GM12878 (cell line): ENCODE results near the gene PATZ1. TPM values are rescaled to one million over a fixed set of nuclear protein-coding genes. Genes with fewer than 3 reads are reported as not detected.

Experiments
- CBX3 ChIP-seq: fragments of 200-600 bp; sonication (generic); IDR thresholded peaks from 2 replicates; pipeline ENCODE4 v1.6.1; 2016; ENCODE audit warnings: low read depth, borderline replicate concordance
- CBX5 ChIP-seq: sonication (generic); IDR thresholded peaks from 2 replicates; pipeline ENCODE4 v1.6.1; 2016; ENCODE audit warnings: low read depth, moderate library complexity, mild to moderate bottlenecking, inconsistent platforms
- CEBPZ ChIP-seq: fragments of 150-350 bp; IDR thresholded peaks from 2 replicates; pipeline ENCODE4 v1.6.1; 2016; ENCODE audit warnings: low read depth, low read length
- ESRRA ChIP-seq: IDR thresholded peaks from 2 replicates; pipeline ENCODE4 v1.6.1; 2012; ENCODE audit warnings: mild to moderate bottlenecking, low read length, improper control_type of control experiment
- FOXK2 ChIP-seq: fragments of 450-650 bp; IDR thresholded peaks from 2 replicates; pipeline ENCODE4 v1.6.1; 2017; ENCODE audit warnings: mild to moderate bottlenecking, moderate library complexity
- GABPA ChIP-seq: IDR thresholded peaks from 2 replicates; pipeline ENCODE4 v1.6.1; 2014; ENCODE audit warnings: antibody characterized with exemption, low read depth, mild to moderate bottlenecking, inconsistent platforms
- HDAC2 ChIP-seq: fragments of 200-600 bp; sonication (generic); IDR thresholded peaks from 2 replicates; pipeline ENCODE4 v1.6.1; 2017
- JUND ChIP-seq: IDR thresholded peaks from 2 replicates; pipeline ENCODE4 v1.6.1; 2012; ENCODE audit warnings: low read depth, mild to moderate bottlenecking, low read length, improper control_type of control experiment, moderate library complexity
- KLF5 ChIP-seq: fragments of 450-650 bp; IDR thresholded peaks from 2 replicates; pipeline ENCODE4 v1.6.1; 2014; ENCODE audit warnings: mild to moderate bottlenecking; ENCODE audit not compliant: partially characterized antibody
- MXI1 ChIP-seq: fragments of 150-350 bp; IDR thresholded peaks from 2 replicates; pipeline ENCODE4 v1.6.1; 2011; ENCODE audit warnings: low read depth, mild to moderate bottlenecking, inconsistent platforms, low read length, improper control_type of control experiment
- MYB ChIP-seq: fragments of 150-350 bp; IDR thresholded peaks from 2 replicates; pipeline ENCODE4 v1.6.1; 2014; ENCODE audit warnings: mild to moderate bottlenecking, low read depth, low read length, borderline replicate concordance
- NBN ChIP-seq: fragments of 450-650 bp; IDR thresholded peaks from 2 replicates; pipeline ENCODE4 v1.6.1; 2016
- NFXL1 ChIP-seq: fragments of 450-650 bp; IDR thresholded peaks from 2 replicates; pipeline ENCODE4 v1.6.1; 2017; ENCODE audit warnings: antibody characterized with exemption, mild to moderate bottlenecking, borderline replicate concordance
- NR2C1 ChIP-seq: fragments of 450-650 bp; IDR thresholded peaks from 2 replicates; pipeline ENCODE4 v1.6.1; 2017; ENCODE audit warnings: antibody characterized with exemption, mild to moderate bottlenecking, moderate library complexity
- POU2F2 ChIP-seq: IDR thresholded peaks from 3 replicates; pipeline ENCODE4 v1.6.1; 2011; ENCODE audit warnings: low read depth, mild to moderate bottlenecking, low read length, borderline replicate concordance
- SREBF2 ChIP-seq: IDR thresholded peaks from 2 replicates; pipeline ENCODE4 v1.6.1; 2012; ENCODE audit warnings: mild to moderate bottlenecking, low read length
- STAT1 ChIP-seq: fragments of 450-650 bp; conservative IDR thresholded peaks from 2 replicates; pipeline ENCODE4 v1.6.1; 2014; ENCODE audit warnings: antibody characterized with exemption, mild to moderate bottlenecking
- TARDBP ChIP-seq: IDR thresholded peaks from 2 replicates; pipeline ENCODE4 v1.6.1; 2016; ENCODE audit warnings: borderline replicate concordance
- TCF12 ChIP-seq: IDR thresholded peaks from 2 replicates; pipeline ENCODE4 v1.6.1; 2011; ENCODE audit warnings: low read depth, mild to moderate bottlenecking, low read length
- ZBED1 ChIP-seq: IDR thresholded peaks from 2 replicates; pipeline ENCODE4 v1.6.1; 2016; ENCODE audit warnings: borderline replicate concordance
- ZNF217 ChIP-seq: fragments of 450-650 bp; IDR thresholded peaks from 2 replicates; pipeline ENCODE4 v1.6.1; 2017; ENCODE audit warnings: antibody characterized with exemption, mild to moderate bottlenecking
- ZNF24 ChIP-seq: fragments of 450-650 bp; IDR thresholded peaks from 2 replicates; pipeline ENCODE4 v1.6.1; 2017; ENCODE audit warnings: antibody characterized with exemption, mild to moderate bottlenecking
- polyA plus RNA-seq, 11 experiments: library from polyadenylated mRNA; depleted of rRNA in 4 of 11; unstranded in 6 of 11; stranded (reverse) in 5 of 11; fragments of >200 nt; fragmentation: Nextera tagmentation in 4 of 11; fragmentation: Illumina TruSeq in 1 of 11; extraction: Ambion mirVana in 4 of 11; extraction: Trizol in 1 of 11; gene quantifications; 1 replicate in 1 of 11; 2 replicates in 10 of 11; pipeline versions ENCODE4 v1.2.1 to v1.2.3, GENCODE V29; 2011 to 2016; ENCODE audit warnings: inconsistent platforms in 2 of 11, missing spikeins in 2 of 11, low read depth in 1 of 11
- total RNA-seq, 4 experiments: library from RNA; depleted of rRNA in 3 of 4; stranded (reverse); fragments of >200 nt in 3 of 4; fragmentation: Illumina TruSeq in 1 of 4; extraction: Trizol in 1 of 4; gene quantifications; 2 replicates each; pipeline versions ENCODE4 v1.2.1 to v1.2.3, GENCODE V29; 2013 to 2021
- TF ChIP-seq, protein P1 (sequence below): fragments of 150-350 bp; IDR thresholded peaks from 2 replicates; pipeline ENCODE4 v1.6.1; 2014; ENCODE audit warnings: mild to moderate bottlenecking, low read depth, low read length
- TF ChIP-seq, protein P2 (sequence below): IDR thresholded peaks from 2 replicates; pipeline ENCODE4 v1.6.1; 2011; ENCODE audit warnings: mild to moderate bottlenecking, low read depth, low read length, moderate library complexity; ENCODE audit not compliant: insufficient replicate concordance

The PATZ1 gene
- total and polyA plus RNA-seq, 10 of the 15 experiments (the other 5 are each of a cell fraction or from before 2014, with no cell fraction given), result 3.6 to 32.7 (median 13.9) TPM

GRCh38 chr22:31345331-31346254 lies 553 bp downstream of the PATZ1 start (continued):
- TF ChIP-seq MXI1 (peak; percentile 51; the same call in 1 of the 2 replicates), CBX3 (no peak), NBN (peak; percentile 15; the same call in 1 of the 2 replicates), STAT1 (no peak), CEBPZ (no peak), ZNF217 (no peak), TARDBP (no peak), GABPA (no peak), NFXL1 (no peak), NR2C1 (no peak), MYB (no peak), FOXK2 (no peak), ZNF24 (no peak), ESRRA (no peak; the same call in 1 of the 2 replicates), CBX5 (no peak), HDAC2 (no peak), KLF5 (peak; percentile 21), SREBF2 (no peak), TCF12 (peak; percentile 43; the same call in 1 of the 2 replicates), POU2F2 (no peak), JUND (no peak), ZBED1 (no peak)
- TF ChIP-seq, protein P1, sequence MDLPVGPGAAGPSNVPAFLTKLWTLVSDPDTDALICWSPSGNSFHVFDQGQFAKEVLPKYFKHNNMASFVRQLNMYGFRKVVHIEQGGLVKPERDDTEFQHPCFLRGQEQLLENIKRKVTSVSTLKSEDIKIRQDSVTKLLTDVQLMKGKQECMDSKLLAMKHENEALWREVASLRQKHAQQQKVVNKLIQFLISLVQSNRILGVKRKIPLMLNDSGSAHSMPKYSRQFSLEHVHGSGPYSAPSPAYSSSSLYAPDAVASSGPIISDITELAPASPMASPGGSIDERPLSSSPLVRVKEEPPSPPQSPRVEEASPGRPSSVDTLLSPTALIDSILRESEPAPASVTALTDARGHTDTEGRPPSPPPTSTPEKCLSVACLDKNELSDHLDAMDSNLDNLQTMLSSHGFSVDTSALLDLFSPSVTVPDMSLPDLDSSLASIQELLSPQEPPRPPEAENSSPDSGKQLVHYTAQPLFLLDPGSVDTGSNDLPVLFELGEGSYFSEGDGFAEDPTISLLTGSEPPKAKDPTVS, result no peak
- TF ChIP-seq, protein P2, sequence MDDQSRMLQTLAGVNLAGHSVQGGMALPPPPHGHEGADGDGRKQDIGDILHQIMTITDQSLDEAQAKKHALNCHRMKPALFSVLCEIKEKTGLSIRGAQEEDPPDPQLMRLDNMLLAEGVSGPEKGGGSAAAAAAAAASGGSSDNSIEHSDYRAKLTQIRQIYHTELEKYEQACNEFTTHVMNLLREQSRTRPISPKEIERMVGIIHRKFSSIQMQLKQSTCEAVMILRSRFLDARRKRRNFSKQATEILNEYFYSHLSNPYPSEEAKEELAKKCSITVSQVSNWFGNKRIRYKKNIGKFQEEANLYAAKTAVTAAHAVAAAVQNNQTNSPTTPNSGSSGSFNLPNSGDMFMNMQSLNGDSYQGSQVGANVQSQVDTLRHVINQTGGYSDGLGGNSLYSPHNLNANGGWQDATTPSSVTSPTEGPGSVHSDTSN, result no peak
